Endothelial cell of umbilical vein (primary cell): ENCODE data around the gene HPS3.

ENCODE experiments used
- JUN ChIP-seq: IDR thresholded peaks from 2 replicates; pipeline ENCODE4 v1.6.1; 2011; ENCODE audit warnings: borderline replicate concordance, low read depth; ENCODE audit not compliant: insufficient read length, insufficient read depth
- POLR2A ChIP-seq: IDR thresholded peaks from 2 replicates; pipeline ENCODE4 v1.6.1; 2012; ENCODE audit warnings: low read depth, mild to moderate bottlenecking, control low read depth, low read length

GRCh38 chr3:149174901-149175300 is 45.5 kb downstream of the HPS3 start:
- no peak for TF ChIP-seq POLR2A
- no peak for TF ChIP-seq JUN
